Neutrophil (primary cell): ENCODE measurements around the gene REPIN1.

Experiments used
- H3K27ac ChIP-seq: fragments of 200-600 bp; sonication (generic); 2 replicates; pipeline ENCODE4 v1.5.1; 2016; ENCODE audit warnings: mild to moderate bottlenecking, moderate library complexity
- H3K27me3 ChIP-seq: fragments of 200-600 bp; sonication (generic); 2 replicates; pipeline ENCODE4 v1.6.0; 2016; ENCODE audit warnings: mild to moderate bottlenecking
- H3K36me3 ChIP-seq: fragments of 200-600 bp; sonication (generic); 2 replicates; pipeline ENCODE4 v1.5.1; 2017
- H3K4me1 ChIP-seq, 2 experiments: fragments of 200-600 bp in 1 of 2; sonication (generic) in 1 of 2; 1 replicate in 1 of 2; 2 replicates in 1 of 2; pipeline versions ENCODE4 v1.5.1 to v1.6.1; 2013 to 2016; ENCODE audit warnings: low read depth in 1 of 2, low read length in 1 of 2, mild to moderate bottlenecking in 1 of 2, moderate library complexity in 1 of 2; ENCODE audit not compliant: control insufficient read depth in 1 of 2, insufficient read depth in 1 of 2
- H3K4me3 ChIP-seq, 2 experiments: fragments of 200-600 bp in 1 of 2; sonication (generic) in 1 of 2; 1 replicate in 1 of 2; 2 replicates in 1 of 2; pipeline ENCODE4 v1.5.1; 2013 to 2016; ENCODE audit warnings: low read depth in 1 of 2, low read length in 1 of 2, mild to moderate bottlenecking in 1 of 2, moderate library complexity in 1 of 2
- H3K9me3 ChIP-seq: fragments of 200-600 bp; sonication (generic); 2 replicates; pipeline ENCODE4 v1.5.1; 2016
- CTCF ChIP-seq: fragments of 200-600 bp; sonication (generic); IDR thresholded peaks from 2 replicates; pipeline ENCODE4 v1.5.1; 2016; ENCODE audit warnings: antibody characterized with exemption

Gene REPIN1

GRCh38 chr7:150324373-150324961 lies 44.2 kb upstream of the REPIN1 start:
- Histone ChIP-seq H3K27me3 (no peaks in the 10 kb centered on the region), H3K36me3 (peaks cover 17% of the 10 kb centered on the region), H3K9me3 (no peaks in the 10 kb centered on the region), H3K27ac (peak overlapping the region; percentile 92), H3K4me3 (peak overlapping the region; percentile 89 to 90), H3K4me1 (peaks cover 53 to 54% of the 10 kb centered on the region in 2 experiments)
- TF ChIP-seq CTCF, result no peak

GRCh38 chr7:150325110-150325611 lies 43.5 kb upstream of the REPIN1 start:
- peak overlapping the region; percentile 89 to 90 for H3K4me3 ChIP-seq
- H3K27ac ChIP-seq, result peak overlapping the region; percentile 92
- peaks cover 53 to 54% of the 10 kb centered on the region in 2 experiments for H3K4me1 ChIP-seq
- no peaks in the 10 kb centered on the region for H3K9me3 ChIP-seq
- no peak for TF ChIP-seq CTCF
- no peaks in the 10 kb centered on the region for H3K27me3 ChIP-seq
- H3K36me3 ChIP-seq, result peaks cover 23% of the 10 kb centered on the region

- H3K27ac ChIP-seq, result peak overlapping the region; percentile 92
- peak overlapping the region; percentile 89 to 90 for H3K4me3 ChIP-seq
- TF ChIP-seq CTCF, result no peak
- peaks cover 53 to 54% of the 10 kb centered on the region in 2 experiments for H3K4me1 ChIP-seq
- peaks cover 30% of the 10 kb centered on the region for H3K36me3 ChIP-seq
- no peaks in the 10 kb centered on the region for H3K27me3 ChIP-seq
- H3K9me3 ChIP-seq, result no peaks in the 10 kb centered on the region
Measured at GRCh38 chr7:150325901-150326300, 42.7 kb upstream of the REPIN1 start.

- Histone ChIP-seq H3K36me3 (peaks cover 39% of the 10 kb centered on the region), H3K4me1 (peaks cover 53% of the 10 kb centered on the region in 2 experiments)
- TF ChIP-seq CTCF, result no peak
Measured at GRCh38 chr7:150326657-150327268, 41.9 kb upstream of the REPIN1 start.

GRCh38 chr7:150327308-150327707 lies 41.3 kb upstream of the REPIN1 start:
- TF ChIP-seq CTCF, result no peak
- Histone ChIP-seq H3K27ac (peak overlapping the region; percentile 92), H3K36me3 (peaks cover 43% of the 10 kb centered on the region), H3K9me3 (no peaks in the 10 kb centered on the region), H3K27me3 (no peaks in the 10 kb centered on the region), H3K4me3 (no peak overlapping the region), H3K4me1 (peaks cover 48% of the 10 kb centered on the region in 2 experiments)

More at GRCh38 chr7:150326657-150327268, 41.9 kb upstream of the REPIN1 start:
- peak overlapping the region; percentile 92 for H3K27ac ChIP-seq
- no peaks in the 10 kb centered on the region for H3K9me3 ChIP-seq
- H3K27me3 ChIP-seq, result no peaks in the 10 kb centered on the region
- no peak overlapping the region for H3K4me3 ChIP-seq
